LNCAP (cell line): ENCODE measurements around the gene CCIN.
A peak's percentile ranks its signal among the peaks of the same experiment; 100 is the strongest.

Experiments
- TF ChIP-seq, protein P1 (sequence below): fragments of 450-650 bp; IDR thresholded peaks from 2 replicates; pipeline ENCODE4 v1.5.1; 2017; ENCODE audit warnings: mild to moderate bottlenecking

The CCIN gene

DNA sequence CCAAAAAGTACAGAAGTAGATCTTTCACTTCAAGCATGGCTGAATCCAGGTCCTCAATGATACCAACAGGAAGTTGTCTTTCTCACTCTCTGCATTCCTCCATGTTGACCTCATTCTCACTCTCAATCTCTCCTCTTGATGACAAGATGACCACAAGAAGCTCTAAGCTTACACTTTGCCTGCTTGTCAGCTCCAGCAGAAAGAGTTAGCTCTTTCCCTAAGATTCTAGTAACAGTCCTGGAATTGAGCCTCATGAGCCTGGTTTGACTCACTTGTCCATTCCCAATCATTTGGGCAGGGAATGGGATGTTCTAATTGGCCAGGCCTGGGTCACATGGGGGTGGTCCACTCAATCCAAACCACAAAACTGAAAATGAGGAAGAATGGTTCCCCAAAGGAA is 18.2 kb downstream of the CCIN start:
- TF ChIP-seq, protein P1, sequence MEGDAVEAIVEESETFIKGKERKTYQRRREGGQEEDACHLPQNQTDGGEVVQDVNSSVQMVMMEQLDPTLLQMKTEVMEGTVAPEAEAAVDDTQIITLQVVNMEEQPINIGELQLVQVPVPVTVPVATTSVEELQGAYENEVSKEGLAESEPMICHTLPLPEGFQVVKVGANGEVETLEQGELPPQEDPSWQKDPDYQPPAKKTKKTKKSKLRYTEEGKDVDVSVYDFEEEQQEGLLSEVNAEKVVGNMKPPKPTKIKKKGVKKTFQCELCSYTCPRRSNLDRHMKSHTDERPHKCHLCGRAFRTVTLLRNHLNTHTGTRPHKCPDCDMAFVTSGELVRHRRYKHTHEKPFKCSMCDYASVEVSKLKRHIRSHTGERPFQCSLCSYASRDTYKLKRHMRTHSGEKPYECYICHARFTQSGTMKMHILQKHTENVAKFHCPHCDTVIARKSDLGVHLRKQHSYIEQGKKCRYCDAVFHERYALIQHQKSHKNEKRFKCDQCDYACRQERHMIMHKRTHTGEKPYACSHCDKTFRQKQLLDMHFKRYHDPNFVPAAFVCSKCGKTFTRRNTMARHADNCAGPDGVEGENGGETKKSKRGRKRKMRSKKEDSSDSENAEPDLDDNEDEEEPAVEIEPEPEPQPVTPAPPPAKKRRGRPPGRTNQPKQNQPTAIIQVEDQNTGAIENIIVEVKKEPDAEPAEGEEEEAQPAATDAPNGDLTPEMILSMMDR: no peak

DNA sequence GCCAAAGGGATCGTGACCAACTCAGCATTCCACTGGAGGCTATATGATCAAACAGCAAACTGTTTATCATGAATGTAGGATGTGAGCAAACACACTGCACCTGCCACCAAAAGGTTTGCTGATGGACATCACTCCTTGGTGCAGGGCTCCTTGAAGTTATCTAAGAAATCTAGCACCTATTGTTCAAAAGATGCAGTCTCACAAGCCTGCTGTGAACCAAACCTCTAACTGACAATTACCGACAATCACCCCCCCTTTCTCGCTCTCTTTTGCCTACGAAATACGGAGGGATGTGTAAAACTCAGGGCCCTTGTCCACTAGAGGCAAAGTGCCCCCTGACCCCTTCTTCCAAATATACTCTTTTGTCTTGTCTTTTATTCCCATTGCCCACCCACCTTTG is 19.0 kb downstream of the CCIN start:
- TF ChIP-seq, protein P1: no peak

DNA sequence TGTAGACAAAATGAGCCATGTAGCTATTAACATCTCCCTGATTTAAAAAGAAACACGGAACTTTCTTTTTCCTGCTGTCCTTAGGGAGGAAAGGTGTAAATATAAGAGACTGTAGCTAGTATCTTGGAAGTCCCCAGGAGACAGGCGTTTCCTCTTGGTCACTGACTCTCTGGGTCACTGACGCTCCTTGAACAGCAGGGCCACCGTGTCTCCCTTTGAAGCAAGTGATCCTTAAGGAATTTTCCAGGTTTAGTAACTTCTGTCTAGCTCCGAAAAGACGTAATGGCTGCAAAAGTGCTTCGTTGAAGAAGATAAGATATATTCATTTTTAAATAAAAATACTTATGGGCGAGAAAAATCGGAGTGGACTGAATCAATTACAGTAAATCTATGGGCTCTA is 20.8 kb downstream of the CCIN start:
- TF ChIP-seq, protein P1: no peak

DNA sequence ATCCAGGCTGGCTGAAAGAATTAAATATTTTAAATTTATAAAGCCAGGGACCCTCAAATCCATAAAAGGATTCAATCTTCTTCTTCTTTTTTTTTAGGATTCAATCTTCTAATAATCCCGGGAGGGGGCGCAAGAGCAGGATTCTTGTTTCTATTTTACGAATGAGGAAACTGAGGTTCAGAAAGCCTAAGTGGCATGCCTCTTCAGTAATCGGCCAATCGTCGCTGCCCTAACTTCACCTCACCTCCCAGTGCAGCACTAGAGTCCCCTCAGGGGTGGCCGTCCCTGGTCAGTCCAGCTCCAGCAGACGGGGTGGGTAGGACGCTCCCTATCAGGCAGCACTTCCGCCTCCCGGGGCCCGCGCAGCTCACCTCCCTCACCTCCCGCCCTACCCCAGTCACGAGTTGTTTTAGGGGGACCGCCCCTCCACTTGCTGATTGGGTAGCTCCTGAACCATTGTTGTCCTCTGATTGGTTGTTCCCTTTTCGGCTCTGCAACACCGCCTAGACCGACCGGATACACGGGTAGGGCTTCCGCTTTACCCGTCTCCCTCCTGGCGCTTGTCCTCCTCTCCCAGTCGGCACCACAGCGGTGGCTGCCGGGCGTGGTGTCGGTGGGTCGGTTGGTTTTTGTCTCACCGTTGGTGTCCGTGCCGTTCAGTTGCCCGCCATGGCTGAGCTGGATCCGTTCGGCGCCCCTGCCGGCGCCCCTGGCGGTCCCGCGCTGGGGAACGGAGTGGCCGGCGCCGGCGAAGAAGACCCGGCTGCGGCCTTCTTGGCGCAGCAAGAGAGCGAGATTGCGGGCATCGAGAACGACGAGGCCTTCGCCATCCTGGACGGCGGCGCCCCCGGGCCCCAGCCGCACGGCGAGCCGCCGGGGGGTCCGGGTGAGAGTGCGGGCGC is 21.5 kb downstream of the CCIN start, which contains the start of gene CLTA:
Gene CLTA, plus strand, starts transcription at position 534 of the 902 bp plus-strand sequence. Its CDS starts 136 bp downstream, at position 670.
- TF ChIP-seq, protein P1: peak; percentile 65

DNA sequence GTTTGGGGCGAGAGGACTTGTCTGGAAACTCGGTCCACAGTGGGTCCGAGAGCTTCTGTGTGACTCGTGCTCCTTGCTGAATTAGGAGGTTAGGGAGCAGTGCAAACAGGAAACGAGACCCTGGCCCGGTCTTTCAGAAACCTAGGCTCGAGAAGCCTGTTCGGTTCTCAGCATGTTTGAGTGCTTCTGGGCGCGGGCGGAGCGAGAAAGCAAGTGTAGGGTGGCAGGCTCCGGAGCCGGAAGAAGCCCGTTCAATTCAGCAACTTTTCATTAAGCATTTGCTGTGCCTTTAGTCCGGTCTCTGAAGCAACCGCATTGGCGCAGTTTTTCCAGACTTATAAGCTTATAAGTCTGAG is 22.1 kb downstream of the CCIN start:
- TF ChIP-seq, protein P1: no peak

DNA sequence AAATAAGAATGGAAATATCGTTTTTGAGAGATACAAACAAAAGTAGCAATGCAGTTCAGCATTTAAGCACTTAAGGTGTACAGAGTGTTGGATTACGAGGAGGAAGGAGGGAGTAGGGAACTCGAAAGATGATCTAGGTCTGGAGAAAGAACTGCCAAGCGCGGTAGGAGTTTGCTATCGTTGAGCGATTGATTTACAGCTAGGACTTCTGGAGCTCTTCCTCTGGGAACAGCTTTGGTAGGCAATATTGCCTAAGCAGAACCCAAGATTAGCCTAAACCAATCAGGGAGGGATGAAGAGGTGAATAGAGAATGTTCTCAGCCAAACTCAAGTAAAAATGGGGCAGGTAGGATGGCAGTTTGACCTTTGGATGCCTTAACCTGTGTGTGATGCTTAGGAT is 22.5 kb downstream of the CCIN start:
- TF ChIP-seq, protein P1: no peak

DNA sequence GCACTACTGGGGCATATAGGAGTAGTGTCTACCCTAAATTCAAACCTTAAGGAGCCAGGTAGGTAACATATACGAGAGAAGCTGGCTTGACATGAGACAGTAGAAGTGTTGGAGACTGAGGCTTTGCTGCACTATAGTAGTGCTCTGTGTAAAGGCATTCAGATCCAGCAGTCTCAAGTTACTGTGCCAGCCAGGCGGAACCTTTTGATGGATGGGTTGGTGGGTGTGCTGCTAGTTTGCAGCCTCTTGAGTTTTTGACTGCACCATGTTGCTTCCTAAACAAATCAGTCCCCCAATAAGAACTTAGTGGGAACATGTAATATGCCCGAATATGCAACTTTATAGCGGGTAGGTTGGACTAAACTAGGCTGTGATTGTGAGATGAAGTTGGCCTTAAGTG is 23.0 kb downstream of the CCIN start:
- TF ChIP-seq, protein P1: no peak
